GM19025 (cell line): ENCODE results near the gene FITM1.

Experiments
- ATAC-seq: cut with Tn5 transposase; IDR thresholded peaks from one replicate; pipeline ENCODE4 v1.9.1; 2021; ENCODE audit warnings: mild to moderate bottlenecking, low read depth, moderate library complexity; ENCODE audit not compliant: unreplicated experiment

Gene FITM1

GRCh38 chr14:24155100-24155499 is 24.6 kb downstream of the FITM1 start:
- no peak for ATAC-seq

DNA sequence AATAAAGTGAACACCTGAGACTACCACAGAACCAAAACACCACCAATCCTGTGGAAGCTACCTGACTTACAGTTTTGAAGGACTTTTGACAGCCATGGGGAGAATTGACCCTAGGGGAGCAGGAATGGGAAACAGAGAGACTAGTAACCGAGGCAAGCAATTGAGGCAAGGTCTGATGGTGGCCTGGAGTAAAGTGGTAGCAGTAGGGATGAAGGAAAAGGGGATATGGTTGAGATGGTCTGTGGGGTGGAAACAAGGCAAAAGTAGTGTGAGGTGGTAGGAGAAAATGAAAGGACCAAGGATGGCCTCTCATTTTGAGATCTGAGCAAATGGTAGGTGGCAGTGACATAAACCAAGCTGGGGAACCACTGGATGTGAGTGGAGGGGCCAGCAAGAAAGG is 26.4 kb downstream of the FITM1 start:
- ATAC-seq: no peak

- ATAC-seq: no peak
Measured at GRCh38 chr14:24157331-24157730, 26.9 kb downstream of the FITM1 start.

GRCh38 chr14:24159777-24160498 is 29.5 kb downstream of the FITM1 start:
- ATAC-seq: no peak

- ATAC-seq: no peak
Measured at GRCh38 chr14:24160499-24160849, 30.0 kb downstream of the FITM1 start.

DNA sequence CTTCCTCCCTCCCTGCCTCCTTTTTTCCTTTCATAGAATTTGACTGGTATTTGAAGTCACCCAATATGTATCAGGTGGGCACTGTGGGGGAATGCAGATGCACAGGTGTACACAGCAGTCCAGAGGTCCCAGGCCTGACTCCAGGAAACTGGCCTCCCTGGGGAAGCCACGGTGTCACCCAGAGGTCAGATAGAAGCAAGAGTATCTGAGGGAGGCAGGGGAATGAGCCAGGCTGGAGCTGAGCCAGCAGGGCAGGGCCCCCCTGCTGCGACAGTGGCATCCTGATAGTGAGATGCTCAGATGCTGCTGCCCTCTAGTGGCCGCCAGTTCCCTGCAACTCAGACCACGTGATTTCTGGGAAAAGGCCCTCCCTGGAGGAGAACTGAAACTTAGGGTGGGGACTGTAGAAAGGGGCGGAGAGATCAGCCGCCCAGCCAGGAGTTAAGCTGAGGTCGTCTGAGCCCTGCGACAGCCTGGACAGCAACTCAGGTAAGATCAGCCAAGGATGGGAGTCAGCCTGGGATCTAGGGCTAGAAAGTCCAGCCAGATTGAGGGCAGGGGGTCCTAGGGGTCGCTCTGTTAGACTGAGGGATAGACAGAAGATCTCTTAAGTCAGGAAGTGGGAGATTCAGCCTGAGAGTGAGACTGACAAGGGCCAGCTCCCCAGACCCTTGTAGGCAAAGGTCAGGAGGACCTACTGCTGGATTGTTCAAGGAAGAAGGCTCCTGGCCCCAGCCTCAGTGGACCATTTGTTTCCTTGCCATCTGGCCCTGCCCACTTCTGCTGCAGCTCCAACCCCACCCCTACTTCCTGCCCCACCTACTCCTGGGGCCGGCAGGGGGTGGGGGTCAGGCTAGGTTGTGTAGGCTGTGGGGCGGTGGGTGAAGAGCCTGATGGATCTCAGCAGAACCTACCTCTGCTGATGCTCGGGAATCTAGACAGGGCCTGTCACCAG is 30.7 kb downstream of the FITM1 start, which contains the start of gene IRF9:
TSS of gene IRF9 (plus strand) at position 416 of the 955 bp plus-strand sequence. CDS start 880 bp downstream, outside the sequence.
- peak; percentile 82 for ATAC-seq

DNA sequence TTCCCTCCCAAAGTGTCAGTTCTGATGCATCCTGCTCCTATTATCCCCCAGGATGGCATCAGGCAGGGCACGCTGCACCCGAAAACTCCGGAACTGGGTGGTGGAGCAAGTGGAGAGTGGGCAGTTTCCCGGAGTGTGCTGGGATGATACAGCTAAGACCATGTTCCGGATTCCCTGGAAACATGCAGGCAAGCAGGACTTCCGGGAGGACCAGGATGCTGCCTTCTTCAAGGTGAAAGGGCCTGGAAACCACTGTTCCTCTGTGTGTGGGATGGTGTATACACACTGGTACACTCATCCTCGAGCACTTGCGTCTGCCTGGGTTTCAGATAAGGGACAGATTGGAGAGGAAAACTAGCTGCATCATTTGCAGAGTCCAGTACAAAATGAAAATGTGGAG is 31.6 kb downstream of the FITM1 start:
- ATAC-seq: no peak

- no peak for ATAC-seq
Measured at GRCh38 chr14:24164518-24164991, 34.1 kb downstream of the FITM1 start.

DNA sequence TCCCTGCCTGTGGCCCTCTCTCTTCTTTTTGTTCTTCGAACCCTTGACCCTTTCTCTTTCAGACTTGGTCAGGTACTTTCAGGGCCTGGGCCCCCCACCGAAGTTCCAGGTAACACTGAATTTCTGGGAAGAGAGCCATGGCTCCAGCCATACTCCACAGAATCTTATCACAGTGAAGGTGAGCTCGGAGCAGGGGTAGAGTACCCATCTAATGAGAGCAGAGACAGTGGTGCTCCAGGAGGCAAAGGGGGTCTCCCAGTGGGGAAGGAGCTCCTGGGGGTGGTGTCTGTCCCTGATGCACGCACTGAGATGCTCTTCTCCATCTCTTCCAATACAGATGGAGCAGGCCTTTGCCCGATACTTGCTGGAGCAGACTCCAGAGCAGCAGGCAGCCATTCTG is 35.3 kb downstream of the FITM1 start:
- no peak for ATAC-seq

DNA sequence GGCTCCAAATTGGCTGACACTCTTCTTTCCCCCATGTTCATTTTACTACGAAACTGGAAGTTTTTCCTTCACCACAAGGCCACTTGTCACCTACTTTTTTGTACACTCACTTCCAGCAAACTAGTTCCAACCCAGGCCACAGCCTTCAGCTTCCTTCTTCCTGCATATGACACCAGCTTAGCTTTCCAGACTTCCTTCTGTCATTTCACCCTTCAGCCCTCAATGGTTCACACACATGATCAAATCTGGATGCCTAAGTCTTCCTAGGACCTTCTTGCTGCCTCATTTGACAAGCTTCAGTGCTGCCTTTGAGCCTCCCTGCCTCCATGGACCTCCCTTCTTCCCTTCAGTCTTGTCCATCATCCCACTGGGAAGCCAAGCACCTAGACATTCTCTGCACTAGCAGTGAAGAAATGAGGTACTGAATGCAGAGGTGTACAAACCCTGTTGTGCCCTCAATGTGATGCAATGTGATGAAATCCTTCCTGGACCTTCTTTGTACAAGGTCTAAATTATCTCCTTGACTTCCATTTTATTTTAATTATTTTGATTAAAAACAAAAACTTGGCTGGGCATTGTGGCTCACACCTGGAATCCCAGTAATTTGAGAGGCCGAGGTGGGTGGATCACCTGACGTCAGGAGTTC is 37.1 kb downstream of the FITM1 start:
- no peak for ATAC-seq

GRCh38 chr14:24171422-24172260 is 41.2 kb downstream of the FITM1 start, which contains the start of gene REC8:
REC8 (plus strand) TSS chr14:24172080; CDS start chr14:24172553, 473 bp downstream.
- peak; percentile 72 for ATAC-seq

DNA sequence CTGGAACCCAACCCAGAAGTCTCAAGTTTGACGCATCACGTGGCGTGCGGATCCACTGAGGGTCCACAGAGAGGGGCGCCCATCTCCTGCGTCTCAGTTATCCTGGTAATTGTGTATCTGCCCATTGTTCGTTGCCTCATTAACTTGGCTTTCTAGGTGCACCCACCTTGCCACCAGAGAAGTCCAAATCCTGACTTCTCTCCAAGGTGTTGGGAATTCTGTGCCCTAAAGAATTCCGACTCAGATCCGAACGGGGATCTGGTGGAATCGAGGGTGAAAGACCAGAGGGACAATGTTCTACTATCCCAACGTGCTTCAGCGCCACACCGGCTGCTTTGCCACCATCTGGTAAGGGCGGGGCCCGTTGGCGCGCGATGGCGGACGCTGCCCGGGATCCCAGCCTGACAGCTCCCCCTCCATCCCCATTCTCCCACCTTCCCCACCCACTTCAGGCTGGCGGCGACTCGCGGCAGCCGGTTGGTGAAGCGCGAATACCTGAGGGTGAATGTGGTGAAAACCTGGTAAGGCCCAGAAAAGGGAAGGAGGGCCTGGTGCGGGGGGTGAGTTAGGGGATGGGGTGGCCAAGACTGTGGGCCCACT is 41.9 kb downstream of the FITM1 start:
- no peak for ATAC-seq

DNA sequence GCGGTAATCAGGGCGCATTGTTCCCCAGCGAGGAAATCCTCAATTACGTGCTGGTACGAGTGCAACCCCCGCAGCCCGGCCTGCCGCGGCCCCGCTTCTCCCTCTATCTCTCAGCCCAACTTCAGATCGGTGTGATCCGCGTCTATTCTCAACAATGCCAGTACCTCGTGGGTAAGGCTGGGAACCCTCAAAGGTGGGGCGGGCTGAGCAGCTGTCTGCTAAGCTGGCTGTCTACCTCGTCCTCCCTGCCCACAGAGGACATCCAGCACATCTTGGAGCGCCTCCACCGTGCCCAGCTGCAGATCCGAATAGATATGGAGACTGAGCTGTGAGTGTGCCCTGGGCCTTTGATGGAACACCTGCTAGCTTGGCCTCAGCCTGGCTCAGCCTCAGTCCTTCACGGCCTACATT is 42.4 kb downstream of the FITM1 start:
- no peak for ATAC-seq

DNA sequence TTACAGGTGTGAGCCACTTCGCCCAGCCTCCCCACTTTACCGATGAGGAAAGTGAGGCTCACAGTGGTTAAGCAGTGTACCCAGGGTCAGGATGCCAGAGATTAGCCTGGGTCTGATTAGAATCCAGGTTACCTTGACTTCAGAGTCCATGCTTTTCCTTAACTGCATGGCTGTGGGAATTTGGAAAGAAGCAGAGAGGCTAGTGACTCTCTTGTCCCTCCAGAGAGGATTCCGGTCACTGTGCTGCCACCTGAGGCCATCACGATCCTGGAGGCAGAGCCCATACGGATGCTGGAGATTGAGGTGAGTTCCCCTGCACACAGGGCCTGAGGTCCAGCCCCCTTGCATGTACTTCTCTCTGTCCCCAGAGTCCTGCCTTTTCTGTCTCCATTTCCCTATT is 46.1 kb downstream of the FITM1 start:
- no peak for ATAC-seq

GRCh38 chr14:24177041-24177825 is 46.8 kb downstream of the FITM1 start:
- ATAC-seq: no peak

DNA sequence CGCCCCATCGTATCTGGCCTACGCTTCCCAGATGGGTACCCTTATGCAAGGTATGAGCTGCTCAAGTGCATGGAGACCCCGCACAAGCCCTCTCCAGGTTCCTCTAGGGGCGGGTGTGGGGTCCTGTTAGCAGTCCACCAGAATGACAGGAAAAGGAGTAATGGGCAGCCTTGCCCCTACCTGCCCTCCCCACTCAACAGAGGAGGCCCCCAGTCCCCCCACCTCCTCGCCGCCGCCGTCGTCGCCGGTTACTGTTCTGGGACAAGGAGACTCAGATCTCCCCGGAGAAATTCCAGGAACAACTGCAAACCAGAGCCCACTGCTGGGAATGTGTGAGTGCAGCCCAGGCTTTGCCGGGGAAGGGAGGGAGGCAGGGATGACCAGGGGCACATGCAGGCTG is 47.4 kb downstream of the FITM1 start:
- ATAC-seq: no peak

GRCh38 chr14:24178399-24179178 is 48.1 kb downstream of the FITM1 start:
- ATAC-seq: no peak
